NCI-H82 treated with DMSO at 0.1 percent for 48 hours (cell line): Measurements from ENCODE around the gene GGCX.
A peak's percentile ranks its signal among the peaks of the same experiment; 100 is the strongest.
"Not testable (repeated sequence)": the region's sequence is repeated elsewhere in the genome, so short reads cannot be mapped to it uniquely, and the experiment has no call there.

Source experiments
- DNase-seq: peaks from one replicate; lab custom pipeline; 2025; ENCODE audit not compliant: unreplicated experiment; lab: John Stamatoyannopoulos, UW

Gene GGCX

DNA sequence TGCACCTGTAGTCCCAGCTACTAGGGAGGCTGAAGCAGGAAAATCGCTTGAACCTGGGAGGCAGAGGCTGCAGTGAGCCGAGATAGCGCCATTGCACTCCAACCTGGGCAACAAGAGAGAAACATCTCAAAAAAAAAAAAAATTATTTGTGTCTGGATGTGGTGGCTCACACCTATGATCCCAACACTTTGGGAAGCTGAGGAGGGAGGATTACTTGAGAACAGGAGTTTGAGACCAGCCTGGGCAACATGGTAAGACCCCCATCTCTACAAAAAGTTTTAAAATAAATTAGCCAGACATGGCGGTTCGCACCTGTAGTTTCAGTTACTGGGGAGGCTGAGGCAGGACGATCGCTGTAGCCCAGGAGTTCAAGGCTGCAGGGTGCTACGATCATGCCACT is 14.4 kb upstream of the GGCX start:
- no peak for DNase-seq

DNA sequence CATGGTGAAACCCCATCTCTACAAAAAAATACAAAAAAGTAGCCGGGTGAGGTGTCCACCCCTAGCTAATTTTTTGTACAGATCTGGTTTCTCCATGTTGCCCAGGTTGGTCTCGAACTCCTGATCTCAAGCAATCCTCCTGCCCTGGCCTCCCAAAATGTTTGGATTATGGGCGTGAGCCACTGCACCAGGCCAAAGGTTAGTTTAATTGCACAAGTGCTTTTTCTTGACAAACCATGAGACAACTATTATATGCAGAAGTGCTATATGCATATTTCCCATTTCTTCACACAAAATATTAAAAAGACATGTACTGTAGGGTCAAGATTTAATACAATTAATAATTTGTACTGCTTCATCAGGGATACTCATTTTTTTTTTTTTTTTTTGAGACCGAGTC is 5.0 kb upstream of the GGCX start:
- DNase-seq, result no peak

DNA sequence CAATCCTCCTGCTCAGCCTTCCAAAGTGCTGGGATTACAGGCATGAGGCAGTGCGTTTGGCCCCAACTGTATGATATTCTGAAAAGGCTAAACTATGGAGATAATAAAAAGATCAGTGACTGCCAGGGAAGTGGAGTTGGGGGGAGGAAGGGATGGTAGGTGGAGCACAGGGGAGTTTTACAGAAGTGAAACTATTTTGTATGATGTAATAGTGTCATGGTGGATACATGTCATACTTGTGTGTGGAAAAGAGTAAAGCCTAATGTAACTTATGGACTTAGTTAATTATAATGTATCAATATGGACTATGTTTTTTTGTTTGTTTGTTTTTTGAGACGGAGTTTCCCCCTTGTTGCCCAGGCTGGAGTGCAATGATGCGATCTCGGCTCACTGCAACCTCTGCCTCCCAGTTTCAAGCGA is 2.9 kb upstream of the GGCX start:
- no peak for DNase-seq

DNA sequence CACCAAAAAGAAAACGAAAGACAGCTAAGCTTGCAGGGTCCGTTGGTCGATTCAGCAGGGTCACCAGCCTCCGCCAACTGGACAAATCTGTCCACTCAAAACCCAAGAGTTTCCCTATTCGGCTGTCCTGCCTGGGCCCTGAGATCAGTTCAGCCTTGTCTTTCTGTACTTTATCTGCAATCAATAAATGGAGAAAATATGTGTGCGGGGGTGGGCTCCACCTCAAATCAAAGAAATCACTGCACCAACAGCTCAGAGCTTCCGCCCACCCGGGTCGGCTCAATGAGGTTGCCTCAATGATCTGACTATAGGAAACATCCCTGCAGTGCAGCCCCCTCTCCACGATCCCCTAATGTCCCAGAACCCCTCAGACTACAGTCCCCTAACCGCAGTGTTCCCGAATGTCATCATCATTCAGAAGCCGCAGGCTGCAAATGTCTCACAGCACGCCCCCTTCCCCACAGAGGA is 447 bp downstream of the GGCX start:
- DNase-seq, result no peak

DNA sequence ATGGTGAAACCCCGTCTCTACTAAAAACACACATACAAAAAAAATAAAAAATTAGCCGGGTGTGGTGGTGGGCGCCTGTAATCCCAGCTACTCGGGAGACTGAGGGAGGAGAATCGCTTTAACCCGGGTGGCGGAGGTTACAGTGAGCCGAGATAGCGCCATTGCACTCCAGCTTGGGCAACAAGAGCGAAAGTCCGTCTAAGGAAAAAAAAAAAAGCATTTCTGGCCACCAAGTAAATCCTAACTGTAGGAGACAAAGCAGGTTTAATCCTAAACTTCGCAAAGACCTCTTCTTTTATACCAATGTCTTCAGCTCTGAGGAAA is 928 bp downstream of the GGCX start:
- DNase-seq, result not testable (repeated sequence)

DNA sequence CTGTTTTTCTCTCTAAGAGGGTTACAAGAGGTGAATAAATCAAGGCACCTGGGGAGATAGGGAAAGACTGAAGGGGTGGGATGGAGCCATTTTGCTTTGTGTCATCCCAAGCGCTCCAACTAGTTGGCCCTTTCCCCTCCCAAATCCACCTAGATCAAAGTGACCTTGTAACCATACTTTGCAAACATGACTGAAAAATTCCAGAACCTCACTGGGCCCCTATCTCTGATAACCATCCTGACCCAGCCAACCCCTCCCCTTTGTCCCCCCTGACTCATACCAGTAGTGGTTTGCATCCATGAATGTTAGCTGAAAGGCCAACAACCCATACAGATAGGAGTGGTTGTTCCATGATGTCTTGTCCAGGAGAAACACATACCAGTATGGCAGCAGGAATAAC is 3.1 kb downstream of the GGCX start:
- DNase-seq, result no peak

DNA sequence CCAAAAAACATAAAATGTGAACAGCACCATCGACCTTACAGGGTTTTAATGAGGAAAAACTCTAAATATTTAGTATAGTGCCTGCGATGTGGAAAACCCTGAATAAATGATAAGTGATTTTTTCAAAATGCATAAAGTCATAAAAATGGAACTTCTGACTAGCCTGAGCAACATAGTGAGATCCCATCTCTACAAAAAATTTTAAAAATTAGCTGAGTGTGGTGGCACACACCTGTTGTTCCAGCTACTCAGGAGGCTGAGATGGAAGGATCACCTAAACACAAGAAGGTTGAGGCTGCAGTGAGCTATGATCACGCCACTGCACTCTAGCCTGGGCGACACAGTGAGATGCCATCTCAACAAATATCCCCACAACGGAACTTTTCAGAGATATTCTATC is 4.2 kb downstream of the GGCX start:
- no peak for DNase-seq

DNA sequence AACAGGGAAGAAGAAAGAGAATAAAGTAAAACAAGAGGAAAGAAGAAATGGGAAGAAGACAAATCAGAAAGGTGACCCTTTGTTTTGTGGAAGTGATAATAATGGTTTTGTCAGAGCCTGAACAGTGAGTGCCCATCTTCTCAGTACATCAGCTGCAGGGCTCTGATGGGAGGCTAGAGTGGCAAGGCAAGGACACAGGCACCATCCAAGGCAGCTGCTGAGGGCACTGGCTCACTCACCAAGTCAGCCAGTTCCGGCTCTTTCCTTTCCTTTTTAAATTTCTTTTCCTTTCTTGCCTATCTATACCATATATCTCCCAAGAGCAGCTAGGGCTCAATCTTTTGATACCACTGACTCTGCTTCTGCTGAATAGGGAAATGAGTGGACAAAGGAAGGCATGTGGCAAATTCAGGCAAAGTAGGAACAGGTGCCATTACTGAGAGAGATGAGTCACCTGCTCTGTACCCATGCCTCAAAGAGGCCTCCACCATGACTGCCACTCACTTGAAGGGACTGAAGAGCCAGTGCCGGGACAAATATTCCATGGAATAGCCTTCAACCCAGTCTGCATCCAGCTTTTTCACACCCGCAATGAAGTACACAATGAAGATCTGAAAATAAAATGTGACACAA is 6.2 kb downstream of the GGCX start:
- no peak for DNase-seq

DNA sequence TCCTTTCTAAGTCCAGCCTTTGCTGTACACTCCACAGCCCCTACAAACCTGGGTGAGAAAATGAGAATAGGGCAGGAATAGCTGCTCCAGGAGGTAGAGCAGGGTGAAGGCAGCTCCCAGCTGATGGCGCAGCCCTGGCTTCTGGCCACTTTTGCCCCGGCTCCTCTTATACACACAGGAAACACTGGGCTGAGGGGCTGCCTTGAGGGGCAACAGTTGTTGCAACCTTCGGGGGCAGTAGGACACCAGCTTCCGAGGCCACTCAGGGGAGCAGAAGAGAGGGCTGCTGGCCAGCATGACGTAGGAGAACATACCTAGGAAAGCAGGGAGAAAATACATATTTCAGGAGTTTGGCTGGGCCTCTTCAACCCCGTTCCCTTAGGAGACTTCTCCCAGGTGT is 8.1 kb downstream of the GGCX start:
- no peak for DNase-seq

DNA sequence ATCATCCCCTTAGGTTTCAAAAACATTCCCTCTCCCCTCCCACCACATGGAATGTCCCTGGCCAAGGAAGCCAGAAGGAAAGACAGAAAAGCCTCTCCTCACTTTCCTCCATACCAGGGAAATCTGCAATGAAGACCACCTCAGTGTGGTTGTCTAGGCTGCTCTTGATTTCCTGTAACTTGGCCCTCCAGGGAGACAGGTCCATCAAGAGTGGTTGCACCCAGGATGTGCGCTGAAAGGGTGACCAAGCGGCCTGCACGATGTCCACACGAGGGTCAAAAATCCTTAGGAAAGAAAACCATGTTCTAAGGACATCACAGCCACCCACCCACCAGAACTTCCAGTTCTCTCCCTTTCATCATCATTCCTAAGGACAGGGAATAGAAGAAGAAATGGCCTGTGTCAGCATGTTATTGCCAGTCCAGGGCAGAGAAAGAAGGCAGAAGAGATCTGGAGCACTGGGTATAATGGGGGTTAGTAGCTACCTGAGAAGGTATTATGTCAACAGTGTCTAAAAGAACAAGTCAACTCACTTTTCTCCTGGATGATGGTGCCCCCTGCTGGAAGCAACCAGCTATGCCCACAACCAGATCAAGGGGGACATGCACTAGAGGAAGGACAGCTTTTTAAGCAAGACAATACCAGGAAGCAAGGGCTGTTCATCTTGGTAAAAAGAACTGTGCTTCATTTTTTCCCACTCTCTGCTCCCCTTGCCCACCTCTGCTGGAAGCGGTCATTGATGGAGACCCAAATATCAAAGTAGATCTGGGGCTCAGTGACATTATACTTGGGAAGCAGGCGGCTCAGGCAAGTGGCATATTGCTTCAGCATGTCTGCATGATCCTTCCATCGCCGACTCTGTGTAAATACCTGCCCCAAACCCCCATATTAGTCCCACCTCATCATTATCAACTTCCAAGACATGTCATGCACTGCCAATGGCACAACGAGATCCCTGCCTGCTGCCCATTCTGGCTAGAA is 9.3 kb downstream of the GGCX start:
- peak; percentile 65 for DNase-seq

DNA sequence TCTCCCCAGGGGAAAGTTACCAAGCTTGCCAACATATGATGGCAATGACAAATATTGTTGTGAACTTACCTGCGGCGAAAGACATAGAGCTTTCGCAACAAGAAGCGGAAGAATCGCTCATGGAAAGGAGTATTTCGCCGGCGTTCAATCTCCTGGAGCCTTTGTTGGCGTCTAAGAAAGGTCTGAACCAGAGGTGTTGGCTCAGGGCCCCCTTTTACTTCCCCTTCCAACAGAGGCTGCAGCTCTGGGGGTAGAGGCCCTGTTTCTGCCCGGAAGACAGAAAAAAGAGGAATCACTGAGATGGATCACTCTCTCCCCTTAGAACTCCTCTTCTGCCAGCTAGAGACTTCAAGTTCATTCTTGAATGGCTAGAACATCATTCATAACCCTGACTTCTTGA is 10.8 kb downstream of the GGCX start:
- DNase-seq, result no peak

DNA sequence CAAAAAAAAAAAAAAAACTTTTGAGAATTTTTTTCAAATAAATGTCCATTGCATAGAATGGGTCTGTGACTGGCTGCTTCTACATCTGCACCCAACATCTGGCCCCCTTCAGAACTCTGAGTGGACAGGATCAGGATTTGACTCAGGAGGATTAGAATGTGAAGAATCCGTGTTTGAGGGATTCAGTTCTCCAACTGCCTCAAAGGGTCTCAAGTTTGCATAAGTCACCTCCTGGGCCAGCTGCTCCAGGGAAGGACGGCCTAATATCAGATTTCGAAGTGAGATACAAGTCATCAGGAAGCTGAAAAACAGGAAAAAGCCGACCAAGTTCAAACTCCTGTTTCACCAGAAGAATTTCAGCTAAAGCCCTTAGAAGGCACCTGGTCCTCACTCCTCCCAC is 11.5 kb downstream of the GGCX start:
- peak; percentile 65 for DNase-seq

DNA sequence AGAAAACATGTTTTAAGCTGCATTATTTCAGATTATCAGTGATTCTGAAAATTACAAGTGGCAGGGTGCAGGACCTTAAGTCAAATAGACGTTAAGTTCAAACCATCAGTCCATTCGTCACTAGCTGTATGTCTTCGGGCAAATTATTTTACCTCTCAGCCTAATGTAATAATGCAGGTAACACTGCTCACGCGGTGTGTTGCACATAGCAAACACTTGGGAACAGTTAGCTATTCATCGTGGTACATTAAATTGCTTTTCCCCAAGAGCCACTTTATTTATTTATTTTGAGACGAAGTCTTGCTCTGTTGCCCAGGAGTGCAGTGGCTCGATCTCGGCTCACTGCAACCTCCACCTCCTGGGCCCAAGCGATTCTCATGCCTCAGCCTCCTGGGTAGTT is 12.2 kb downstream of the GGCX start:
- DNase-seq, result no peak

DNA sequence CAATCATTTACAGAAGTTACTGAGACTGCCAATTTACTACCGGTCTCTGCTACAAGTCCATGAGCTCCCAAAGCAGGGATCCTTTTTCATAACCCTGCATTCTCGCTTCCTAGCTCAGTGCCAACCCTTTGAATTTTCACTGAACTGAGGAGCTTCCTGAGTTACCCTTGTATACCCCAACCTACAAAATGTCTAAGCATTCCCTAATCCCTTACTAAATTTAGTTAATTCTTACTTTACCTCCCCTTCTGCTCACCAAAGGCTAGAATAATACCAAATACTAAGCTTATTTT is 12.7 kb downstream of the GGCX start:
- DNase-seq, result no peak

DNA sequence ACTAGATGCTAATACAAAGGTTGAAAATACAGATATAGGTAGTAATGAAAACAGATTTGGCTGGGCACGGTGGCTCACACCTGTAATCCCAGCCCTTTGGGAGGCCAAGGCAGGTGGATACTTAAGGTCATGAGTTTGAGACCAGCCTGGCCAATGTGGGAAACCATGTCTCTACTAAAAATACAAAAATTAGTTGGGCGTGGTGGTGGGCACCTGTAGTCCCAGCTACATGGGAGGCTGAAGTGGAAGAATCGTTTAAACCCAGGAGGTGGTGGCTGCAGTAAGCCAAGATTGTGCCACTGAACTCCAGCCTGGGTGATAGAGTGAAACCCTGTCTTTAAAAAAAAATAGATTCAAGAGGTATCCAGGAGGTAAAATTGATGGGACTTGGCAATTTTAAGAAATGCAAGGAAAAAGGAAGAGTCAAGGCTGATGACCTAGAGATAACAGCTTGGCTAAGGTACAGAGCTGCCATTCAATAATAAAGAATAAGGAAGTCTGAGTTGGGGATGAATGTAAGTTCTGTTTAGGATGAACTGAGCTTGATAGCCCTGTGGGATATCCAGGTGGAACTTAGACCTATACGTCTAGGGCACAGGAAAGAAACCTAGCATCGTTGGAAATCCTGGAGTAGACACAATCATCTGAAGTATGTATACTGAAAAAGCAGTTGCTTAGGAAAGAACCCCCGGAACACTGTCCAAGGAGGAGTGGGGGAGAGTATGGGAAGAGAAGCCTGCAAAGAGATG is 13.3 kb downstream of the GGCX start:
- no peak for DNase-seq

DNA sequence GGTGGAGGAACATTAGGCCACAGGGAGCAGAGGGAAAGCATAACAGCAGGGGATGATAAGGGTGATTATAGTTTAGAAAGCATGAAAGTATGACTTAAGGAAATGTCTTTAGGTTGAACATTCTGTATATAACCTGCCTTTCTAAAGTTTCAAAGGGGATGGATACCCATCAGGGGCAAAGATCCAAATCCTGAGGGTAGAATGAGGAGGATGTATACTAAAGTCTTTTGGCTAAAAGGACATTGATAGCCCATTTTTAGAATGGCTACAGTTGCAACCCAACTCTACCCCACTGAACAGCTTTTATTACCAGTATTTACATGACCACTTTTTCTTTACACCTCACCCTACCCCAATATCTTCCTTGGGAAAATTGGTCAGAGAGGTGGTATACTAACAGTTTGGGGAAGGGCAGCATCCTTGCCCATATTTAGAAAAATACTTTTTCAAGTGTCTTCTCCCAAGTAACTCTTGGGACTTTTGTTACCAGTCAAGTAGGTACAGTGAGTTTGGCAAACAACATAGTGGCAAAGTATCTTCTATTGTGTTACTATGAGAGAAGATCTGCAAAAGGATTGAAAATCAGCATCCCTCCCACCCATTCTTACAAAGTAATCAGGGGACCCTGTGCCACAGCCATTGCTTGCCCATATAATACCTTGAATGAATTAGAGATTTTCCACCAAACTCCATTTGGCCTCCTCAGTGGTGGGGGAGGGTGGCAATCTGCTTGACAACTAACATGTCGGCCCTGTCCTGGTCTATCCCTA is 14.0 kb downstream of the GGCX start:
- no peak for DNase-seq

DNA sequence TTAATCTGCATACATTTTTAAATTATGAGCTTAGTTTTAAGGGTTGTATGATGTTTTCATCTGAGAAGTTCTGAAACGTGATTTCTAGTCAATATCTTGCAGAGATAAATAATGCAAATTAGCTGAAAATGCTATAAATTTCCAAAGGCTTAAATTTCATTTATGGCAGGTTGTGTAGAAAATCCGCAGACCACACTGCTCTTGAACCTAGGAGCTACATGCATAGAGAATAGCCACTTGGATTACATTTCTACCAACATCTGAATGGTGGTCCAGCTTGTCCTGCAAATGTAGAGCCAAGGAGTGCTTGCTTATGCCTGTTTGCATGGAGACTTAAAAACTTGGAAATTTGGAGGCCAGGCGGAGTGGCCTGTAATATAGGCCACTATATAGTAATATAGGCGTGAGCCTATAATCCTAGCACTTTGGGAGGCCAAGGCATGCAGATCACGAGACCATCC is 15.5 kb downstream of the GGCX start:
- peak; percentile 38 for DNase-seq

DNA sequence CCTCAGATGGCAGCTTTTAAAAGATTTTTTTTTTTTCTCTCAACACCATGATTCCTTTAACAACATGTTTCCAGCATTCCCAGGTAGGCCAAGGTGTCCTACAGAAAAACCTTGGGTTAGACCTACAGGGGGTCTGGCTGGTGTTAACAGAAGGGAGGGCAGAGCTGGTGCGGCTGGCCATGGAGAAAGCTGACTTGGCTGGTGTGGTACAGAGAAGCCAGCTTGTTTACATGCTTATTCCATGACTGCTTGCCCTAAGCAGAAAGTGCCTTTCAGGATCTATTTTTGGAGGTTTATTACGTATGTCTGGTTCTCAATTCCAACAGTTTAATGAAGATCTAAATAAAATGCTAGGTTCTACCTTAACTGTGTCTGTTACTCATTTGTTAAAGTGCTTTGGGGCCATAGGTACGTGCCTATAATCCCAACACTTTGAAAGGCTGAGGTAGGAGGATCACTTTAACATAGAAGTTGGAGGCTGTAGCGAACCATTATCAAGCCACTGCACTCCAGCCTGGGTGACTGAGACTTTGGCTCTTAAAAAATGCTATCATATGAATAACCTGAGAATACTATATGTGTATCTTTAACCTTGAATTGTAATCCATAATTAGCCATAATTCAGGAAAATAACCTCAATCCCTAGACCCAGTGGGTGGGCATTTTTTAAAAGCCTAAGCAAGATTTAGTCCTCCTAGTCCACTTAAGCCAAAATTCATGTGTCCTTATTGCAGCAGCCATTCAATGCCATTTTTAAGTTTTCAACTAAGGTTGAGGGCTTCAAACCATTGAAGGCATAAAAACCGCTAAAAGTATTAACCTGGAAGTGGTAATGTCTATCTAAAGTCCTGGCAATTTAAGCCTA is 16.1 kb downstream of the GGCX start:
- DNase-seq, result not testable (repeated sequence)

DNA sequence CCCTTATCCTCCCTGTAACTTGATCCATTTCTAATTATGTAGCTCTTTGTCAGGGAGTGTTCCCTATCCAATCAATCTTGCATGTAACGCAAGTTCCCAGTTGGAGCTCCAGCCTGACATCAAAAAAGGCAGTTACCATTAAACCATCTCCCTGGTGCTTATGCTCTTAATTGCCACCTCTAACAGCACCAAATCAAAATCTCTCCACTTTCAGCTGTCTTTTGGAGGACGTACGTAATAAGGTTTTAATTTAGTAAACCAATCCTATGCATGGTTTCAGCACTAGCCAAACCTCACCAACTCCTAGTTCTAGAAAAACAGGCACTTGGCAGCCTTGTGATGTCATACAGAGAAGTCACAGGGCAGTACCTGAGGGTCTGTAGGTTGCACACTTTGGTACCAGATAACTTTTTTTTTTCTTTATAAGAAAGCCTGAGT is 17.0 kb downstream of the GGCX start:
- DNase-seq, result not testable (repeated sequence)

DNA sequence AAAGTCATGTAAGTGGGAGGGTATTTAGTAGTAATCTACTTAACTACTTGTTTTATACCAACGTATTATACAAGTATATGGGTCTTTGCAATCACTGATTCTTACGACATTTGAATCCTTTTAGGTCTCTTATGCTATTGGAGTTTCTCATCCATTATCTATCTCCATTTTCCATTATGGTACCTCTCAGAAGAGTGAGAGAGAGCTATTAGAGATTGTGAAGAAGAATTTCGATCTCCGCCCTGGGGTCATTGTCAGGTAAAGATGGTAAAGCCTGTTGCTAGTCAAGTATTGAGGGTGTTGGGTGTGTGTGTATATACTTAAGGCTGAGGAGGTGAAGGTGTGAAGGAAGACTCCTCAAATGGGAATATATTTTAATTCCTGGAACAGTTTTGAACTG is 18.5 kb downstream of the GGCX start:
- no peak for DNase-seq
